Activated CD4-positive, alpha-beta memory T cell treated with anti-CD3 and anti-CD28 coated beads for 36 hours (primary cell): ENCODE data around the gene SCNN1B. TPM values are rescaled to one million over a fixed set of nuclear protein-coding genes. Genes with fewer than 3 reads are reported as not detected.

Source experiments
- CTCF ChIA-PET: fragments of 350-600 bp; sonication (Branson Sonifier 250); formaldehyde crosslinking; loops from one replicate; lab custom pipeline; 2021; ENCODE audit warnings: antibody characterized with exemption, inconsistent platforms; lab: Charles Lee
- POLR2A ChIA-PET: fragments of 350-600 bp; sonication (Branson Sonifier 250); formaldehyde crosslinking; loops from one replicate; lab custom pipeline; 2021; ENCODE audit warnings: antibody characterized with exemption; lab: Charles Lee
- DNase-seq: peaks from one replicate; pipeline ENCODE4 v3.0.0-alpha.2; 2020
- H3K27ac Mint-ChIP-seq: one replicate; pipeline ENCODE4 v1.8.0; 2021; ENCODE audit warnings: mixed read lengths
- H3K27me3 Mint-ChIP-seq: one replicate; pipeline ENCODE4 v1.8.0; 2021; ENCODE audit warnings: mixed read lengths
- H3K36me3 Mint-ChIP-seq: one replicate; pipeline ENCODE4 v1.8.0; 2021; ENCODE audit warnings: mixed read lengths
- H3K4me1 Mint-ChIP-seq: one replicate; pipeline ENCODE4 v1.8.0; 2021; ENCODE audit warnings: low read depth, mixed read lengths
- H3K4me3 Mint-ChIP-seq: one replicate; pipeline ENCODE4 v1.8.0; 2021; ENCODE audit warnings: mild to moderate bottlenecking, mixed read lengths
- H3K9me3 Mint-ChIP-seq: one replicate; pipeline ENCODE4 v1.8.0; 2021; ENCODE audit warnings: mixed read lengths
- intact Hi-C: fragments of 100-400 bp; cut with micrococcal nuclease; formaldehyde crosslinking; loops from one replicate; pipeline ENCODE4 v1.15.1; 2023
- total RNA-seq, 2 experiments: library from RNA; stranded (reverse); gene quantifications; one replicate each; pipeline ENCODE4 v1.2.3, GENCODE V29; 2021

SCNN1B gene
- total RNA-seq, 2 experiments from 2014 or later = not detected

- Mint-ChIP-seq H3K27me3 (peaks cover 21% of the 10 kb centered on the region), H3K36me3 (no peaks in the 10 kb centered on the region), H3K27ac (no peak overlapping the region), H3K4me1 (no peaks in the 10 kb centered on the region), H3K4me3 (no peak overlapping the region), H3K9me3 (peaks cover 4% of the 10 kb centered on the region)
- intact Hi-C loops = no loop called here
- no peak for DNase-seq
- ChIA-PET CTCF (no interaction called here), POLR2A (no interaction called here)
These were observed 27.1 kb upstream of the SCNN1B start for GRCh38 chr16:23274968-23275367.

GRCh38 chr16:23276821-23277220 lies 25.3 kb upstream of the SCNN1B start:
- H3K4me3 Mint-ChIP-seq = no peak overlapping the region
- DNase-seq = no peak
- H3K9me3 Mint-ChIP-seq = peaks cover 4% of the 10 kb centered on the region
- no peaks in the 10 kb centered on the region for H3K4me1 Mint-ChIP-seq
- CTCF ChIA-PET = no interaction called here
- POLR2A ChIA-PET = no interaction called here
- no peaks in the 10 kb centered on the region for H3K36me3 Mint-ChIP-seq
- intact Hi-C loops = no loop called here
- peaks cover 25% of the 10 kb centered on the region for H3K27me3 Mint-ChIP-seq
- H3K27ac Mint-ChIP-seq = no peak overlapping the region

- DNase-seq = no peak
- H3K4me3 Mint-ChIP-seq = no peak overlapping the region
- H3K9me3 Mint-ChIP-seq = peaks cover 4% of the 10 kb centered on the region
- ChIA-PET CTCF (interaction anchor here (1.2 kb wide), 1 partner anchor 158 kb away, joined by 5 read pairs; no protein-coding TSS in a partner anchor), POLR2A (no interaction called here)
- H3K36me3 Mint-ChIP-seq = no peaks in the 10 kb centered on the region
- peaks cover 30% of the 10 kb centered on the region for H3K27me3 Mint-ChIP-seq
- no peaks in the 10 kb centered on the region for H3K4me1 Mint-ChIP-seq
- no peak overlapping the region for H3K27ac Mint-ChIP-seq
- intact Hi-C loops = no loop called here
These were observed 24.1 kb upstream of the SCNN1B start for GRCh38 chr16:23278031-23278430.

- Mint-ChIP-seq H3K36me3 (no peaks in the 10 kb centered on the region), H3K27me3 (peaks cover 26% of the 10 kb centered on the region), H3K27ac (no peak overlapping the region), H3K4me3 (no peak overlapping the region), H3K9me3 (no peaks in the 10 kb centered on the region), H3K4me1 (no peaks in the 10 kb centered on the region)
- intact Hi-C loops = no loop called here
- DNase-seq = no peak
- CTCF ChIA-PET = interaction anchor here (1.2 kb wide), 1 partner anchor 156 kb away, joined by 3 read pairs; no protein-coding TSS in a partner anchor
- POLR2A ChIA-PET = no interaction called here
These were observed 22.4 kb upstream of the SCNN1B start for GRCh38 chr16:23279721-23280153.

GRCh38 chr16:23280483-23280967 lies 21.6 kb upstream of the SCNN1B start:
- Mint-ChIP-seq H3K4me3 (no peak overlapping the region), H3K9me3 (no peaks in the 10 kb centered on the region), H3K27ac (no peak overlapping the region), H3K27me3 (peaks cover 22% of the 10 kb centered on the region), H3K4me1 (no peaks in the 10 kb centered on the region), H3K36me3 (no peaks in the 10 kb centered on the region)
- intact Hi-C loops = no loop called here
- DNase-seq = no peak
- ChIA-PET CTCF (interaction anchor here (1.2 kb wide), 1 partner anchor 155 kb away, joined by 3 read pairs; no protein-coding TSS in a partner anchor), POLR2A (no interaction called here)

GRCh38 chr16:23282568-23282967 lies 19.5 kb upstream of the SCNN1B start:
- Mint-ChIP-seq H3K9me3 (no peaks in the 10 kb centered on the region), H3K36me3 (no peaks in the 10 kb centered on the region), H3K27ac (no peak overlapping the region), H3K4me3 (no peak overlapping the region), H3K27me3 (peaks cover 14% of the 10 kb centered on the region), H3K4me1 (peaks cover 3% of the 10 kb centered on the region)
- CTCF ChIA-PET = interaction anchor here (0.6 kb wide), 1 partner anchor 153 kb away, joined by 3 read pairs; no protein-coding TSS in a partner anchor
- no peak for DNase-seq
- POLR2A ChIA-PET = no interaction called here
- intact Hi-C loops = no loop called here

GRCh38 chr16:23283571-23283970 lies 18.5 kb upstream of the SCNN1B start:
- Mint-ChIP-seq H3K27me3 (peaks cover 12% of the 10 kb centered on the region), H3K27ac (no peak overlapping the region), H3K36me3 (no peaks in the 10 kb centered on the region), H3K4me3 (no peak overlapping the region), H3K4me1 (peaks cover 3% of the 10 kb centered on the region), H3K9me3 (no peaks in the 10 kb centered on the region)
- no peak for DNase-seq
- ChIA-PET CTCF (no interaction called here), POLR2A (no interaction called here)
- intact Hi-C loops = no loop called here

GRCh38 chr16:23284584-23284983 lies 17.5 kb upstream of the SCNN1B start:
- no peak for DNase-seq
- no peak overlapping the region for H3K4me3 Mint-ChIP-seq
- CTCF ChIA-PET = no interaction called here
- H3K27ac Mint-ChIP-seq = no peak overlapping the region
- intact Hi-C loops = no loop called here
- H3K9me3 Mint-ChIP-seq = no peaks in the 10 kb centered on the region
- H3K27me3 Mint-ChIP-seq = peaks cover 8% of the 10 kb centered on the region
- POLR2A ChIA-PET = no interaction called here
- peaks cover 3% of the 10 kb centered on the region for H3K4me1 Mint-ChIP-seq
- no peaks in the 10 kb centered on the region for H3K36me3 Mint-ChIP-seq

- POLR2A ChIA-PET = no interaction called here
- no peak overlapping the region for H3K4me3 Mint-ChIP-seq
- intact Hi-C loops = no loop called here
- peaks cover 5% of the 10 kb centered on the region for H3K27me3 Mint-ChIP-seq
- CTCF ChIA-PET = interaction anchor here (0.5 to 1.0 kb wide), 2 partner anchors 44 to 589 kb away, joined by 3 to 5 read pairs; no protein-coding TSS in a partner anchor
- H3K36me3 Mint-ChIP-seq = no peaks in the 10 kb centered on the region
- H3K9me3 Mint-ChIP-seq = no peaks in the 10 kb centered on the region
- no peak for DNase-seq
- no peak overlapping the region for H3K27ac Mint-ChIP-seq
- H3K4me1 Mint-ChIP-seq = peaks cover 3% of the 10 kb centered on the region
These were observed 16.0 kb upstream of the SCNN1B start for GRCh38 chr16:23286131-23286532.

GRCh38 chr16:23288209-23288608 lies 13.9 kb upstream of the SCNN1B start:
- Mint-ChIP-seq H3K4me1 (peaks cover 5% of the 10 kb centered on the region), H3K27me3 (peaks cover 2% of the 10 kb centered on the region), H3K27ac (no peak overlapping the region), H3K4me3 (no peak overlapping the region), H3K9me3 (no peaks in the 10 kb centered on the region), H3K36me3 (no peaks in the 10 kb centered on the region)
- DNase-seq = no peak
- POLR2A ChIA-PET = no interaction called here
- CTCF ChIA-PET = no interaction called here
- intact Hi-C loops = no loop called here

- POLR2A ChIA-PET = no interaction called here
- CTCF ChIA-PET = interaction anchor here (0.6 kb wide), 1 partner anchor 1034 kb away, joined by 3 read pairs; no protein-coding TSS in a partner anchor
- intact Hi-C loops = no loop called here
- Mint-ChIP-seq H3K4me1 (peaks cover 5% of the 10 kb centered on the region), H3K9me3 (no peaks in the 10 kb centered on the region), H3K27me3 (peaks cover 5% of the 10 kb centered on the region), H3K27ac (no peak overlapping the region), H3K4me3 (no peak overlapping the region), H3K36me3 (no peaks in the 10 kb centered on the region)
- no peak for DNase-seq
These were observed 13.2 kb upstream of the SCNN1B start for GRCh38 chr16:23288726-23289512.

- H3K36me3 Mint-ChIP-seq = no peaks in the 10 kb centered on the region
- ChIA-PET POLR2A (no interaction called here), CTCF (no interaction called here)
- no peak overlapping the region for H3K4me3 Mint-ChIP-seq
- no peak overlapping the region for H3K27ac Mint-ChIP-seq
- peaks cover 10% of the 10 kb centered on the region for H3K27me3 Mint-ChIP-seq
- no peak for DNase-seq
- intact Hi-C loops = no loop called here
- peaks cover 5% of the 10 kb centered on the region for H3K4me1 Mint-ChIP-seq
- no peaks in the 10 kb centered on the region for H3K9me3 Mint-ChIP-seq
These were observed 11.7 kb upstream of the SCNN1B start for GRCh38 chr16:23290189-23291062.
